Erythroblast (primary cell): Measurements from ENCODE around the gene PARM1.

ENCODE experiments used
- GATA1 ChIP-seq: IDR thresholded peaks from 2 replicates; pipeline ENCODE4 v1.6.1; 2011; ENCODE audit warnings: low read depth, mild to moderate bottlenecking, control low read depth, low read length, moderate library complexity
- POLR2A ChIP-seq: IDR thresholded peaks from 2 replicates; pipeline ENCODE4 v1.6.1; 2011; ENCODE audit warnings: mild to moderate bottlenecking, low read length

- no peak for TF ChIP-seq POLR2A
- no peak for TF ChIP-seq GATA1
Observed at GRCh38 chr4:74934016-74934831, 1.3 kb downstream of the PARM1 start.
